ENCODE measurements around the gene CLIC1.

- TF ChIP-seq, protein P1, sequence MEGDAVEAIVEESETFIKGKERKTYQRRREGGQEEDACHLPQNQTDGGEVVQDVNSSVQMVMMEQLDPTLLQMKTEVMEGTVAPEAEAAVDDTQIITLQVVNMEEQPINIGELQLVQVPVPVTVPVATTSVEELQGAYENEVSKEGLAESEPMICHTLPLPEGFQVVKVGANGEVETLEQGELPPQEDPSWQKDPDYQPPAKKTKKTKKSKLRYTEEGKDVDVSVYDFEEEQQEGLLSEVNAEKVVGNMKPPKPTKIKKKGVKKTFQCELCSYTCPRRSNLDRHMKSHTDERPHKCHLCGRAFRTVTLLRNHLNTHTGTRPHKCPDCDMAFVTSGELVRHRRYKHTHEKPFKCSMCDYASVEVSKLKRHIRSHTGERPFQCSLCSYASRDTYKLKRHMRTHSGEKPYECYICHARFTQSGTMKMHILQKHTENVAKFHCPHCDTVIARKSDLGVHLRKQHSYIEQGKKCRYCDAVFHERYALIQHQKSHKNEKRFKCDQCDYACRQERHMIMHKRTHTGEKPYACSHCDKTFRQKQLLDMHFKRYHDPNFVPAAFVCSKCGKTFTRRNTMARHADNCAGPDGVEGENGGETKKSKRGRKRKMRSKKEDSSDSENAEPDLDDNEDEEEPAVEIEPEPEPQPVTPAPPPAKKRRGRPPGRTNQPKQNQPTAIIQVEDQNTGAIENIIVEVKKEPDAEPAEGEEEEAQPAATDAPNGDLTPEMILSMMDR (IDR thresholded peaks at IDR 0.05): no peak
- TF ChIP-seq POLR2AphosphoS5 (IDR thresholded peaks at IDR 0.05): no peak
- TF ChIP-seq EP300 (IDR thresholded peaks at IDR 0.05): no peak
- TF ChIP-seq POLR2A (IDR thresholded peaks at IDR 0.05): no peak
Observed at GRCh38 chr6:31742894-31743293, 6.6 kb upstream of the CLIC1 start.
